CD4-positive, alpha-beta T cell (primary cell): ENCODE results near the gene TPK1. TPM values are rescaled to one million over a fixed set of nuclear protein-coding genes. Genes with fewer than 3 reads are reported as not detected.
A peak's percentile ranks its signal among the peaks of the same experiment; 100 is the strongest.

Experiments used
- ATAC-seq: fragments of 200-7000 bp; cut with Tn5 transposase; one replicate; pipeline ENCODE4 v1.10.0; 2022; ENCODE audit warnings: mild to moderate bottlenecking; ENCODE audit not compliant: poor library complexity
- CTCF ChIA-PET: fragments of 350-600 bp; sonication (Branson Sonifier 250); formaldehyde crosslinking; loops from one replicate; lab custom pipeline; 2021; ENCODE audit warnings: antibody characterized with exemption, inconsistent platforms; lab: Charles Lee
- POLR2A ChIA-PET: fragments of 350-600 bp; sonication (Branson Sonifier 250); formaldehyde crosslinking; loops from one replicate; lab custom pipeline; 2021; ENCODE audit warnings: antibody characterized with exemption, inconsistent platforms; lab: Charles Lee
- DNase-seq, 14 experiments: peaks; one replicate each; pipeline ENCODE4 v3.0.0-alpha.2; 2013 to 2020; ENCODE audit warnings: mixed read lengths in 2 of 14
- H3K27ac ChIP-seq, 2 donors: one replicate each; pipeline versions ENCODE4 v1.5.1 to v1.7.0; 2013; ENCODE audit warnings: low read length in 2 of 2, low read depth in 1 of 2, mild to moderate bottlenecking in 1 of 2
- H3K27me3 ChIP-seq, 2 experiments: 1 replicate in 1 of 2; 2 replicates in 1 of 2; pipeline versions ENCODE4 v1.6.1 to v1.7.0; 2013; ENCODE audit warnings: low read length in 2 of 2, control low read depth in 1 of 2, mild to moderate bottlenecking in 1 of 2, moderate library complexity in 1 of 2; ENCODE audit not compliant: insufficient read depth in 2 of 2, control insufficient read depth in 1 of 2
- H3K36me3 ChIP-seq: one replicate; pipeline ENCODE4 v1.6.1; 2013; ENCODE audit warnings: low read length, control low read depth; ENCODE audit not compliant: insufficient read depth
- H3K4me1 ChIP-seq: one replicate; pipeline ENCODE4 v1.6.1; 2013; ENCODE audit warnings: low read length, control low read depth; ENCODE audit not compliant: insufficient read depth
- H3K4me3 ChIP-seq: one replicate; pipeline ENCODE4 v1.5.1; 2013; ENCODE audit warnings: mild to moderate bottlenecking, low read length, moderate library complexity
- H3K9me3 ChIP-seq, 2 experiments: 1 replicate in 1 of 2; 2 replicates in 1 of 2; pipeline versions ENCODE4 v1.6.1 to v1.7.0; 2013; ENCODE audit warnings: low read length in 2 of 2, mild to moderate bottlenecking in 2 of 2, control low read depth in 1 of 2, moderate library complexity in 1 of 2; ENCODE audit not compliant: control insufficient read depth in 1 of 2, insufficient read depth in 1 of 2
- H3K27ac Mint-ChIP-seq: one replicate; pipeline ENCODE4 v1.8.0; 2020; ENCODE audit warnings: mixed read lengths
- H3K27me3 Mint-ChIP-seq: one replicate; pipeline ENCODE4 v1.8.0; 2021; ENCODE audit warnings: mixed read lengths
- H3K36me3 Mint-ChIP-seq: one replicate; pipeline ENCODE4 v1.8.0; 2021; ENCODE audit warnings: low read depth, mixed read lengths
- H3K4me1 Mint-ChIP-seq: one replicate; pipeline ENCODE4 v1.8.0; 2021; ENCODE audit warnings: low read depth, mixed read lengths
- H3K4me3 Mint-ChIP-seq: one replicate; pipeline ENCODE4 v1.8.0; 2020; ENCODE audit warnings: mild to moderate bottlenecking, mixed read lengths
- H3K9me3 Mint-ChIP-seq: one replicate; pipeline ENCODE4 v1.8.0; 2020; ENCODE audit warnings: mixed read lengths
- intact Hi-C, 2 experiments: fragments of 100-400 bp; cut with DNase I in 1 of 2; cut with micrococcal nuclease in 1 of 2; formaldehyde crosslinking; loops; one replicate each; pipeline versions ENCODE4 v1.15.1 to v1.9.0; 2023 to 2025; cut with DNase I, micrococcal nuclease
- total RNA-seq, 174 experiments: library from RNA in 2 of 174; stranded (reverse) in 2 of 174; gene quantifications; one replicate each; pipeline ENCODE4 v1.2.3 and lab custom pipeline; 2021 to 2026
- TF ChIP-seq, protein P1 (sequence below): fragments of 200-600 bp; IDR thresholded peaks from one replicate; pipeline ENCODE4 v1.8.0; 2022; ENCODE audit warnings: antibody characterized with exemption, mild to moderate bottlenecking

TPK1 gene
- total RNA-seq, 2 experiments from 2014 or later: 17.1 to 17.8 TPM

DNA sequence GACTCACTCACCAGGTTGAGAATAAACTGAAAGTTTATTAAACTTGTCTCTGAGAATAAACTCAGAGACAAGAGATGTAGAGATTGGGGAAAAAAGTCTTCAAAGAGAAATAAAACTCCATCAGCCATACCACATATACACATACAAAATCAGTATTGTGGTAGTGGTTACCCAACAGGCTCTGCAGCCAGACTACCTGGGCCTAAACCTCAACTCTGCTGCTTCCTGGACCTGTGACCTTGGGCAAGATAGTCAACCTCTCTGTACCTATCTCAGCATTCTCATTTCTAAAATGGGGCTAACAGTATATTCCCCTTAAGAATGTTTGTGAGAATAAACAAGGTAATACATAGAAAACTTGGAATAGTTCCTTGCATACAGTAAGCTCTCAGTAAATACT, 15.3 kb downstream of the TPK1 start:
- Mint-ChIP-seq H3K27ac (peak overlapping the region; percentile 92), H3K36me3 (peaks cover 6% of the 10 kb centered on the region), H3K4me1 (peaks cover 90% of the 10 kb centered on the region), H3K9me3 (peaks cover 2% of the 10 kb centered on the region), H3K4me3 (peak overlapping the region; percentile 54), H3K27me3 (no peaks in the 10 kb centered on the region)
- no peak overlapping the region for H3K4me3 ChIP-seq
- H3K27me3 ChIP-seq: no peaks in the 10 kb centered on the region
- peaks cover 39% of the 10 kb centered on the region for H3K4me1 ChIP-seq
- intact Hi-C loops: loop anchor here in 1 of 2 experiments (1.0 kb wide), 1 partner anchor 8 kb away; no protein-coding TSS in a partner anchor
- CTCF ChIA-PET: interaction anchor here (1.2 kb wide), 1 partner anchor 14 kb away, joined by 3 read pairs; no protein-coding TSS in a partner anchor
- H3K27ac ChIP-seq: peak overlapping the region; percentile 10 to 48
- H3K36me3 ChIP-seq: no peaks in the 10 kb centered on the region
- POLR2A ChIA-PET: interaction anchor here (1.1 to 9.6 kb wide), 3 partner anchors 9 to 25 kb away, joined by 3 to 302 read pairs (median 3); partner anchors contain the start of gene TPK1
- no peaks in the 10 kb centered on the region for H3K9me3 ChIP-seq
- DNase-seq (peak in 4 of 14 experiments; percentile 32 to 58 (median 51)), ATAC-seq (no peak)
- TF ChIP-seq, protein P1, sequence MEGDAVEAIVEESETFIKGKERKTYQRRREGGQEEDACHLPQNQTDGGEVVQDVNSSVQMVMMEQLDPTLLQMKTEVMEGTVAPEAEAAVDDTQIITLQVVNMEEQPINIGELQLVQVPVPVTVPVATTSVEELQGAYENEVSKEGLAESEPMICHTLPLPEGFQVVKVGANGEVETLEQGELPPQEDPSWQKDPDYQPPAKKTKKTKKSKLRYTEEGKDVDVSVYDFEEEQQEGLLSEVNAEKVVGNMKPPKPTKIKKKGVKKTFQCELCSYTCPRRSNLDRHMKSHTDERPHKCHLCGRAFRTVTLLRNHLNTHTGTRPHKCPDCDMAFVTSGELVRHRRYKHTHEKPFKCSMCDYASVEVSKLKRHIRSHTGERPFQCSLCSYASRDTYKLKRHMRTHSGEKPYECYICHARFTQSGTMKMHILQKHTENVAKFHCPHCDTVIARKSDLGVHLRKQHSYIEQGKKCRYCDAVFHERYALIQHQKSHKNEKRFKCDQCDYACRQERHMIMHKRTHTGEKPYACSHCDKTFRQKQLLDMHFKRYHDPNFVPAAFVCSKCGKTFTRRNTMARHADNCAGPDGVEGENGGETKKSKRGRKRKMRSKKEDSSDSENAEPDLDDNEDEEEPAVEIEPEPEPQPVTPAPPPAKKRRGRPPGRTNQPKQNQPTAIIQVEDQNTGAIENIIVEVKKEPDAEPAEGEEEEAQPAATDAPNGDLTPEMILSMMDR: no peak

DNA sequence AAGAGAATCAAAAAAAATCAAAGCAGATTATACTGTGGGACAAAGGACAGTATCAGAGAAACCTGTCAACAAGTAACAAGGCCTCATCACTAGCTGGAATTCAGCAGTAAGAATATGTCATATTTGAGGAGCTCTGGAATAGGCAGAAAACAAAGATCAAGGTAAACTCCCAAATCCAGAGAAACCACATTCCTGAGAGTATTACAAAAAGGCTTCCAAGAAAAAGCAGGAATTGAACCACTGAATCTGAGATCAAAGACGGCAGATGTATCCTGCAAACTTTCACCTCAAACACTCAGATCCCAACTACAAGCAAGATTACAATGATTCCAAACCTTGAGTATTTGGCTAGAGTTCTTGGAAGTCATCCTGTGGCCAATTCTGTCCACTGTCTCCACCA, 16.3 kb downstream of the TPK1 start:
- CTCF ChIA-PET: interaction anchor here (1.4 to 1.5 kb wide), 3 partner anchors 10 to 14 kb away, joined by 3 to 4 read pairs (median 3); no protein-coding TSS in a partner anchor
- TF ChIP-seq, protein P1: no peak

DNA sequence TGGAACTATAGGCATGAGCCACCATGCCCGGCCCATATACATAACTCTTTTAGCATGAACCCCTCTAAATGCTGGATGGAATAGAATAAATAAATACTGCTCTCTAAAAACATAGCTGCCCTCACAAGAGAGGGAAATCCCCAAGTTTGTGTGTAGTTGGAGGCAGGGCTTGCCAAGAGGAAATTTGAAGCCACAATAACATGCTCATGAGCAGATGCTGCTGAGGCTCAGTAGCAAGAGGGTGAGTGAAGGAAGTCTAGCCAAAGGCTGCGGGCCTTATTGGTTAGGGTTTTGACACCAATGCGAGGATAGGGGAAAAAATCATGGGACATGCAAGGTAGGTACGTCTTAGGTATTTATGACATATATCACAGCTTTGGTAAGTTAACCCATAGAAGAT, 17.3 kb downstream of the TPK1 start:
- Histone ChIP-seq H3K27ac (peak overlapping the region; percentile 65 to 76), H3K36me3 (no peaks in the 10 kb centered on the region), H3K4me1 (peaks cover 39% of the 10 kb centered on the region), H3K27me3 (no peaks in the 10 kb centered on the region), H3K4me3 (no peak overlapping the region), H3K9me3 (no peaks in the 10 kb centered on the region)
- Mint-ChIP-seq H3K4me1 (peaks cover 91% of the 10 kb centered on the region), H3K27me3 (no peaks in the 10 kb centered on the region), H3K4me3 (peak overlapping the region; percentile 66), H3K36me3 (peaks cover 6% of the 10 kb centered on the region), H3K9me3 (peaks cover 2% of the 10 kb centered on the region), H3K27ac (peak overlapping the region; percentile 92)
- ATAC-seq: peak; percentile 97
- TF ChIP-seq, protein P1: no peak
- CTCF ChIA-PET: interaction anchor here (1.4 to 1.5 kb wide), 3 partner anchors 11 to 15 kb away, joined by 3 to 4 read pairs (median 3); no protein-coding TSS in a partner anchor
- DNase-seq: peak; percentile 36 to 89 (median 50)
- POLR2A ChIA-PET: interaction anchor here (0.6 to 9.6 kb wide), 5 partner anchors 16 to 1443 kb away, joined by 3 to 302 read pairs (median 4); partner anchors contain the start of gene TPK1
- intact Hi-C loops: loop anchor here in 1 of 2 experiments (1.0 kb wide), 1 partner anchor 17 kb away; no protein-coding TSS in a partner anchor

More for the DNA sequence above, 16.3 kb downstream of the TPK1 start:
- ATAC-seq: no peak
- Mint-ChIP-seq H3K4me1 (peaks cover 89% of the 10 kb centered on the region), H3K27me3 (no peaks in the 10 kb centered on the region), H3K4me3 (no peak overlapping the region), H3K27ac (peak overlapping the region; percentile 92), H3K9me3 (peaks cover 2% of the 10 kb centered on the region), H3K36me3 (peaks cover 6% of the 10 kb centered on the region)
- H3K9me3 ChIP-seq: no peaks in the 10 kb centered on the region
- no peaks in the 10 kb centered on the region for H3K36me3 ChIP-seq
- POLR2A ChIA-PET: interaction anchor here (9.6 kb wide), 1 partner anchor 15 kb away, joined by 302 read pairs; the partner anchor contains the start of gene TPK1
- intact Hi-C loops: loop anchor here in 1 of 2 experiments (1.0 kb wide), 1 partner anchor 16 kb away; no protein-coding TSS in a partner anchor
- no peaks in the 10 kb centered on the region for H3K27me3 ChIP-seq
- H3K4me1 ChIP-seq: peaks cover 39% of the 10 kb centered on the region
- peak overlapping the region in 1 of 2 donors; percentile 48 for H3K27ac ChIP-seq
- no peak overlapping the region for H3K4me3 ChIP-seq
- DNase-seq: no peak
